Epithelial cell of esophagus (primary cell): ENCODE data around the gene ZIC5.

Experiments used
- DNase-seq: peaks from one replicate; pipeline ENCODE4 v3.0.0; 2010; ENCODE audit warnings: low read depth
- H3K4me3 ChIP-seq: 2 replicates; pipeline ENCODE4 v1.5.1; 2011; ENCODE audit warnings: mild to moderate bottlenecking, low read length, control low read depth
- TF ChIP-seq, protein P1 (sequence below): IDR thresholded peaks from 2 replicates; pipeline ENCODE4 v1.5.1; 2011; ENCODE audit warnings: low read depth, mild to moderate bottlenecking, low read length, control low read depth, inconsistent platforms; ENCODE audit not compliant: insufficient read depth; ENCODE audit errors: missing control alignments

The ZIC5 gene

DNA sequence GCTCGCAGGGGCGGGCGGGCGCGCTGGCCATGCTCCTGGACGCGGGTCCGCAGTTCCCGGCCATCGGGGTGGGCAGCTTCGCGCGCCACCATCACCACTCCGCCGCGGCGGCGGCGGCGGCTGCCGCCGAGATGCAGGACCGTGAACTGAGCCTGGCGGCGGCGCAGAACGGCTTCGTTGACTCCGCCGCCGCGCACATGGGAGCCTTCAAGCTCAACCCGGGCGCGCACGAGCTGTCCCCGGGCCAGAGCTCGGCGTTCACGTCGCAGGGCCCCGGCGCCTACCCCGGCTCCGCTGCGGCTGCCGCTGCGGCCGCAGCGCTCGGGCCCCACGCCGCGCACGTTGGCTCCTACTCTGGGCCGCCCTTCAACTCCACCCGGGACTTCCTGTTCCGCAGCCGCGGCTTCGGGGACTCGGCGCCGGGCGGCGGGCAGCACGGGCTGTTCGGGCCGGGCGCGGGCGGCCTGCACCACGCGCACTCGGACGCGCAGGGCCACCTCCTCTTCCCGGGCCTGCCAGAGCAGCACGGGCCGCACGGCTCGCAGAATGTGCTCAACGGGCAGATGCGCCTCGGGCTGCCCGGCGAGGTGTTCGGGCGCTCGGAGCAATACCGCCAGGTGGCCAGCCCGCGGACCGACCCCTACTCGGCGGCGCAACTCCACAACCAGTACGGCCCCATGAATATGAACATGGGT is 10.6 kb upstream of the ZIC5 start:
- DNase-seq, result peak; percentile 42
- TF ChIP-seq, protein P1, sequence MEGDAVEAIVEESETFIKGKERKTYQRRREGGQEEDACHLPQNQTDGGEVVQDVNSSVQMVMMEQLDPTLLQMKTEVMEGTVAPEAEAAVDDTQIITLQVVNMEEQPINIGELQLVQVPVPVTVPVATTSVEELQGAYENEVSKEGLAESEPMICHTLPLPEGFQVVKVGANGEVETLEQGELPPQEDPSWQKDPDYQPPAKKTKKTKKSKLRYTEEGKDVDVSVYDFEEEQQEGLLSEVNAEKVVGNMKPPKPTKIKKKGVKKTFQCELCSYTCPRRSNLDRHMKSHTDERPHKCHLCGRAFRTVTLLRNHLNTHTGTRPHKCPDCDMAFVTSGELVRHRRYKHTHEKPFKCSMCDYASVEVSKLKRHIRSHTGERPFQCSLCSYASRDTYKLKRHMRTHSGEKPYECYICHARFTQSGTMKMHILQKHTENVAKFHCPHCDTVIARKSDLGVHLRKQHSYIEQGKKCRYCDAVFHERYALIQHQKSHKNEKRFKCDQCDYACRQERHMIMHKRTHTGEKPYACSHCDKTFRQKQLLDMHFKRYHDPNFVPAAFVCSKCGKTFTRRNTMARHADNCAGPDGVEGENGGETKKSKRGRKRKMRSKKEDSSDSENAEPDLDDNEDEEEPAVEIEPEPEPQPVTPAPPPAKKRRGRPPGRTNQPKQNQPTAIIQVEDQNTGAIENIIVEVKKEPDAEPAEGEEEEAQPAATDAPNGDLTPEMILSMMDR, result no peak
- no peak overlapping the region for H3K4me3 ChIP-seq

DNA sequence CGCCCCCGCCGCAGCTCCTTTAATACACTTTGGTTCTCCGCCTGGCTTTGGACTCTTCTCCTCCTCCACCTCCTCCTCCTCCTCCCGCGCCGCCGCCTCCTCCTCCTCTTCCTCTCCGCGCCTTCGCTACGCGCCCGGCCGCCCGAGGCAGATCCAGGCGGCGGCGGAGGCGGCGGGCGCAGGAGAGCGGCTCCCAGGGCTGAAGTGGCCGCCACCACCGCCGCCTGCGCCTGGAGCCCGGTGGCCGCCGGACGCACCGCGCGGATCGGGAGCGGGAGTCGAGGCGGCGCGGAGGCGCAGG is 10.1 kb upstream of the ZIC5 start, which contains the start of gene ZIC2:
ZIC2 (plus strand) TSS at position 50 of the 301 bp plus-strand sequence. CDS start 281 bp downstream, outside the sequence.
- TF ChIP-seq, protein P1, result no peak
- DNase-seq, result no peak
- H3K4me3 ChIP-seq, result peak within 1 kb of the TSS; percentile 27

GRCh38 chr13:99980824-99981734 is 9.5 kb upstream of the ZIC5 start:
- peak; percentile 47 for DNase-seq
- TF ChIP-seq, protein P1, result no peak

DNA sequence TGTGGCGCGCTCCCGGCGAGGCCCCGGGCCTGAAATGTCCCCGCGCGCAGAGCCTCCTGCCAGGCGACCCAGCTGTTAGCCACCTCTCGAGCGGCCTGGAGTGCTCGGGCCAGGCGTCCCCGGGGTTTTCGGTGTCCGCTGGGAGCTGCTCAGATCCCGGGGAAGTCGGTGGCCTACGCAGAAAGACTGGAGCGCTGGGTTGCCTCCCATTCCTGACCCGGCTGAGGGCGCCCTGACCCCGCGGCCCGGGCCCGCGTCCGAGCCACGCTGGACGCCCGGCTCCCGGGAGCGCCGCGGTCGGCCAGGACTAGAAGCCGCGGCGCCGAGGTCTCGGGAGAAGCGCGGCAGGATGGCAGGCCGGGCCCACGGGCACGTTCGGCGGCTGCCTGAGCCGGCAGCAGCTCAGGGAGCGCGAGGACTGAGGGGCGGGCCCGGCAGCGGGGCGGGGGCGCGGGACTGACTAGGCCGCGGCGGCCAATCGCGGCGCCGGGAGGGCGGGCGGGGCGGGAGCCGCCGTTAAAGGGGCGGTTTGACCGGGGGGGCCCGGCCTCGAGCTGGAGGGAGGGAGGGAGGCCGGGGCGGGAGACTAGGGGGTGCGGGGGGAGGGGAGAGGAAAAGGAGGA is 8.7 kb upstream of the ZIC5 start:
- DNase-seq, result peak; percentile 81
- TF ChIP-seq, protein P1, result no peak
- H3K4me3 ChIP-seq, result peak overlapping the region; percentile 27

More at GRCh38 chr13:99980824-99981734, 9.5 kb upstream of the ZIC5 start:
- peak overlapping the region; percentile 27 for H3K4me3 ChIP-seq

DNA sequence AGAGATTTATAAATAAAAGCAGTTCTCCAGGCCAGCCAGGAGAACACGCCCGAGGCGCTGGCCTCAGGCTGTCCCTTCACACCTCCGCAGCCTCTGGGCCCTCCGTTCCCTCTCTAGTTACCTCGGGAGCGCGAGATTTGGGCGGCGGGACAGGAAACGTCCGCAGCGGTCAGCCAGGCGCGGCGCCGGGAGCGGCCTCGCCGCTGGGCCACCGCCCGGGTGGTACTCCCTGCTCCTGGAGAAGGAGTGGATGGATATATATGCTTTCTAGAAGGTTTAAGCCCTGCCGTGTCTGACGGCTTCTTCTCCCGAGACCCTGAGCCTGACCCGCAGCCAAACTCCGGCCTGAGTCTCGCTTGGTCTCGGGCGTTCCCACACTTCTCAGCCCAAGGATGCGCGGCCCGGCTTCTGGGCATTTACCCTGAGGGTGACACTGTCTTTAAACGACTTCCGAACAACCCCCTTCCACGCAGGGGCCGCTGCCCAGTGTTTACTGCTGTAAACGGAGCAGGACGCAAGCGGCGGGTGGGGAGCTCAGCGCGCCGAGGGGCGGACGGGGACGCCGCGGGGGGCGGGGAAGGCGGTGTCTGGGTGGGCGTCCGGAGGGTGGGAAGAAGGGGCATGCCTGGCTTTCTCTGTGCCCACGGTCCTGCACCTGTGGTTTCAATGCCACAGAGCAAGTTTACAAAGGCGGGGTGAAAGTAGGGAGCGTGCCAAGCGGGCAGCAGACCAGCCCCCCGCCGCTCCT is 8.1 kb upstream of the ZIC5 start:
- H3K4me3 ChIP-seq, result no peak overlapping the region
- no peak for DNase-seq
- TF ChIP-seq, protein P1, result no peak

- no peak for DNase-seq
- H3K4me3 ChIP-seq, result no peak overlapping the region
- TF ChIP-seq, protein P1, result no peak
Observed at GRCh38 chr13:99978799-99979452, 7.4 kb upstream of the ZIC5 start.
